Lower leg skin (tissue), 4 donors: ENCODE data around the gene TTC3. TPM values are rescaled to one million over a fixed set of nuclear protein-coding genes. Genes with fewer than 3 reads are reported as not detected.

Experiments used
- DNase-seq, 2 donors: peaks; one replicate each; pipeline ENCODE4 v3.0.0-alpha.2; 2019; ENCODE audit warnings: low spot score in 2 of 2
- H3K4me3 ChIP-seq: fragments of 200-600 bp; sonication (generic); 2 replicates; pipeline ENCODE4 v1.5.1; 2017; ENCODE audit warnings: mild to moderate bottlenecking, low read depth; ENCODE audit not compliant: poor library complexity, severe bottlenecking
- CTCF ChIP-seq, 3 donors: fragments of 450-650 bp; IDR thresholded peaks; one replicate each; pipeline ENCODE4 v1.5.1; 2016; ENCODE audit warnings: antibody characterized with exemption in 3 of 3, mild to moderate bottlenecking in 3 of 3, moderate library complexity in 2 of 3
- POLR2A ChIP-seq, 2 donors: fragments of 450-650 bp; IDR thresholded peaks; one replicate each; pipeline ENCODE4 v1.6.1; 2016 to 2017; ENCODE audit warnings: antibody characterized with exemption in 2 of 2, mild to moderate bottlenecking in 1 of 2, moderate library complexity in 1 of 2
- WGBS, 2 donors: methylation state at CpG; one replicate each; pipeline ENCODE4 v1.1.5; 2018; 5-methylcytosine and 5-hydroxymethylcytosine counted together
- intact Hi-C: fragments of 100-400 bp; cut with DNase I; formaldehyde crosslinking; loops from one replicate; pipeline ENCODE4 v1.15.0; 2023; ENCODE audit warnings: low total_unique reads
- total RNA-seq, 4 donors: library from RNA; depleted of rRNA; stranded (reverse); fragments of >200 nt; gene quantifications; one replicate each; pipeline ENCODE4 v1.1.0, GENCODE V29; 2016

TTC3 gene
- total RNA-seq, 4 donors from 2014 or later = 77.6 to 111 (median 92.0) TPM

- no peak for DNase-seq
- TF ChIP-seq POLR2A (IDR thresholded peaks at IDR 0.05) (no peak), CTCF (IDR thresholded peaks at IDR 0.05) (no peak)
- intact Hi-C loops = no loop called here
- 74 to 75% methylated on average over 7 of the region's 7 CpGs for WGBS, 2 donors
- no peak overlapping the region for H3K4me3 ChIP-seq
Measured at GRCh38 chr21:37061926-37062592, 11.0 kb upstream of the TTC3 start.

- no peak overlapping the region for H3K4me3 ChIP-seq
- intact Hi-C loops = no loop called here
- no peak for TF ChIP-seq POLR2A (IDR thresholded peaks at IDR 0.05)
- TF ChIP-seq CTCF (IDR thresholded peaks at IDR 0.05) = no peak
- 81 to 88% methylated on average over 6 of the region's 6 CpGs for WGBS, 2 donors
- DNase-seq = no peak
Measured at GRCh38 chr21:37062593-37062935, 10.5 kb upstream of the TTC3 start.

- WGBS, 2 donors = 63 to 89% methylated on average over 1 of the region's 1 CpG
- intact Hi-C loops = no loop called here
- no peak for TF ChIP-seq POLR2A (IDR thresholded peaks at IDR 0.05)
- no peak for TF ChIP-seq CTCF (IDR thresholded peaks at IDR 0.05)
- H3K4me3 ChIP-seq = no peak overlapping the region
- no peak for DNase-seq
Measured at GRCh38 chr21:37063433-37063832, 9.6 kb upstream of the TTC3 start.

GRCh38 chr21:37064841-37065240, 8.2 kb upstream of the TTC3 start:
- no peak for DNase-seq
- no peak overlapping the region for H3K4me3 ChIP-seq
- TF ChIP-seq POLR2A (IDR thresholded peaks at IDR 0.05) = no peak
- TF ChIP-seq CTCF (IDR thresholded peaks at IDR 0.05) = no peak
- intact Hi-C loops = no loop called here

- no peak for DNase-seq
- no peak for TF ChIP-seq CTCF (IDR thresholded peaks at IDR 0.05)
- no peak for TF ChIP-seq POLR2A (IDR thresholded peaks at IDR 0.05)
- WGBS, 2 donors = 92 to 95% methylated on average over 9 of the region's 9 CpGs
- intact Hi-C loops = no loop called here
- no peak overlapping the region for H3K4me3 ChIP-seq
Measured at GRCh38 chr21:37065561-37066177, 7.4 kb upstream of the TTC3 start.
